Body of pancreas (tissue), 4 donors: ENCODE results near the gene WWC2.

Experiments
- CTCF ChIP-seq, 7 experiments: fragments of 450-650 bp in 4 of 7; fragments of 200-600 bp in 3 of 7; sonication (generic) in 3 of 7; IDR thresholded peaks; one replicate each; pipeline ENCODE4 v1.5.1; 2016 to 2019; ENCODE audit warnings: antibody characterized with exemption in 7 of 7
- POLR2A ChIP-seq, 3 donors: fragments of 450-650 bp; IDR thresholded peaks; one replicate each; pipeline ENCODE4 v1.6.1; 2016; ENCODE audit warnings: antibody characterized with exemption in 3 of 3, mild to moderate bottlenecking in 2 of 3

GRCh38 chr4:183335369-183335940 is 236.4 kb downstream of the WWC2 start:
- TF ChIP-seq CTCF (IDR thresholded peaks at IDR 0.05) (no peak), POLR2A (IDR thresholded peaks at IDR 0.05) (no peak)
